ENCODE data around the gene TRHDE. TPM values are rescaled to one million over a fixed set of nuclear protein-coding genes. Genes with fewer than 3 reads are reported as not detected.

Gene TRHDE
- polyA plus RNA-seq, 1 donor (not counting 4 experiments of a cell fraction or from before 2014, with no cell fraction given): 0.12 TPM

- Histone ChIP-seq H2AFZ (ENCODE audit: control insufficient read depth, low read length) (no peak overlapping the region), H4K20me1 (ENCODE audit: control insufficient read depth, extremely low read depth, insufficient read depth, low read length) (no peaks in the 10 kb centered on the region), H3K9ac (ENCODE audit: control insufficient read depth, extremely low read depth, insufficient read depth, low read length) (no peak overlapping the region), H3K4me2 (ENCODE audit: control insufficient read depth, extremely low read depth, insufficient read depth, low read depth, low read length) (no peak overlapping the region), H3K27me3 (ENCODE audit: control insufficient read depth, extremely low read depth, insufficient read depth, low read length) (no peaks in the 10 kb centered on the region), H3K4me1 (ENCODE audit: control insufficient read depth, extremely low read depth, insufficient read depth, low read length) (no peaks in the 10 kb centered on the region), H3K9me3 (ENCODE audit: control insufficient read depth, low read depth, low read length) (no peaks in the 10 kb centered on the region), H3K36me3 (ENCODE audit: control insufficient read depth in 2 of 2, extremely low read depth in 1 of 2, insufficient read depth in 2 of 2, low read length in 2 of 2) (no peaks in the 10 kb centered on the region), H3K27ac (ENCODE audit: control insufficient read depth, insufficient read depth, low read length) (no peak overlapping the region), H3K4me3 (ENCODE audit: control insufficient read depth in 2 of 3, extremely low read depth in 1 of 3, insufficient read depth in 2 of 3, low read depth in 1 of 3, low read length in 3 of 3) (no peak overlapping the region), H3K9me1 (ENCODE audit: control insufficient read depth, extremely low read depth, insufficient read depth, low read length) (no peaks in the 10 kb centered on the region), H3K79me2 (ENCODE audit: control insufficient read depth, insufficient read depth, low read length) (no peaks in the 10 kb centered on the region)
- no peak for TF ChIP-seq CTCF (optimal IDR thresholded peaks at IDR 0.05 in 1 of 3, IDR thresholded peaks at IDR 0.05 in 1 of 3, conservative IDR thresholded peaks at IDR 0.05 in 1 of 3; ENCODE audit: extremely low read depth in 1 of 3, insufficient read depth in 2 of 3, low read length in 3 of 3)
- no peak for TF ChIP-seq EZH2 (IDR thresholded peaks at IDR 0.05; ENCODE audit: low read length)
- FAIRE-seq (no peak), DNase-seq (ENCODE audit: low read depth, low spot score) (no peak)
- dilution Hi-C loops (cut with MboI; ENCODE audit: extremely low pct_ligation_motif_present, low sequenced_read_pairs): no loop called here
Measured at GRCh38 chr12:72453066-72453465, 180.9 kb downstream of the TRHDE start.

- Histone ChIP-seq H3K27me3 (ENCODE audit: control insufficient read depth, extremely low read depth, insufficient read depth, low read length) (no peaks in the 10 kb centered on the region), H3K9me3 (ENCODE audit: control insufficient read depth, low read depth, low read length) (no peaks in the 10 kb centered on the region), H3K4me3 (ENCODE audit: control insufficient read depth in 2 of 3, extremely low read depth in 1 of 3, insufficient read depth in 2 of 3, low read depth in 1 of 3, low read length in 3 of 3) (no peak overlapping the region), H3K36me3 (ENCODE audit: control insufficient read depth in 2 of 2, extremely low read depth in 1 of 2, insufficient read depth in 2 of 2, low read length in 2 of 2) (no peaks in the 10 kb centered on the region), H3K4me2 (ENCODE audit: control insufficient read depth, extremely low read depth, insufficient read depth, low read depth, low read length) (no peak overlapping the region), H3K9me1 (ENCODE audit: control insufficient read depth, extremely low read depth, insufficient read depth, low read length) (no peaks in the 10 kb centered on the region), H3K9ac (ENCODE audit: control insufficient read depth, extremely low read depth, insufficient read depth, low read length) (no peak overlapping the region), H2AFZ (ENCODE audit: control insufficient read depth, low read length) (no peak overlapping the region), H4K20me1 (ENCODE audit: control insufficient read depth, extremely low read depth, insufficient read depth, low read length) (no peaks in the 10 kb centered on the region), H3K4me1 (ENCODE audit: control insufficient read depth, extremely low read depth, insufficient read depth, low read length) (no peaks in the 10 kb centered on the region), H3K27ac (ENCODE audit: control insufficient read depth, insufficient read depth, low read length) (no peak overlapping the region), H3K79me2 (ENCODE audit: control insufficient read depth, insufficient read depth, low read length) (no peaks in the 10 kb centered on the region)
- no peak for TF ChIP-seq CTCF (optimal IDR thresholded peaks at IDR 0.05 in 1 of 3, IDR thresholded peaks at IDR 0.05 in 1 of 3, conservative IDR thresholded peaks at IDR 0.05 in 1 of 3; ENCODE audit: extremely low read depth in 1 of 3, insufficient read depth in 2 of 3, low read length in 3 of 3)
- TF ChIP-seq EZH2 (IDR thresholded peaks at IDR 0.05; ENCODE audit: low read length): no peak
- FAIRE-seq (no peak), DNase-seq (ENCODE audit: low read depth, low spot score) (no peak)
- dilution Hi-C loops (cut with MboI; ENCODE audit: extremely low pct_ligation_motif_present, low sequenced_read_pairs): no loop called here
Measured at GRCh38 chr12:72453550-72453949, 181.4 kb downstream of the TRHDE start.
